NCI-H524 treated with DMSO at 0.1 percent for 48 hours (cell line): ENCODE measurements around the gene KCTD2.
"Not testable (repeated sequence)": the region's sequence is repeated elsewhere in the genome, so short reads cannot be mapped to it uniquely, and the experiment has no call there.

Experiments
- DNase-seq: peaks from one replicate; lab custom pipeline; 2025; lab: John Stamatoyannopoulos, UW

The KCTD2 gene

GRCh38 chr17:75051941-75052340 is 4.9 kb downstream of the KCTD2 start:
- DNase-seq: no peak

GRCh38 chr17:75059369-75060345 is 12.6 kb downstream of the KCTD2 start:
- DNase-seq: peak; percentile 99

- DNase-seq: peak; percentile 100
Observed at GRCh38 chr17:75060434-75061054, 13.5 kb downstream of the KCTD2 start.

GRCh38 chr17:75061055-75061438 is 14.0 kb downstream of the KCTD2 start:
- DNase-seq: no peak

GRCh38 chr17:75061618-75062017 is 14.6 kb downstream of the KCTD2 start:
- DNase-seq: peak; percentile 83

GRCh38 chr17:75063201-75063600 is 16.2 kb downstream of the KCTD2 start:
- DNase-seq: no peak

- DNase-seq: no peak
Observed at GRCh38 chr17:75063626-75064025, 16.6 kb downstream of the KCTD2 start.

- no peak for DNase-seq
Observed at GRCh38 chr17:75064040-75064439, 17.0 kb downstream of the KCTD2 start.

- no peak for DNase-seq
Observed at GRCh38 chr17:75064460-75064859, 17.4 kb downstream of the KCTD2 start.

- DNase-seq: no peak
Observed at GRCh38 chr17:75064867-75065561, 18.0 kb downstream of the KCTD2 start.

- DNase-seq: no peak
Observed at GRCh38 chr17:75065562-75066151, 18.6 kb downstream of the KCTD2 start.

GRCh38 chr17:75067856-75068255 is 20.8 kb downstream of the KCTD2 start:
- DNase-seq: no peak

GRCh38 chr17:75068750-75069149 is 21.7 kb downstream of the KCTD2 start:
- no peak for DNase-seq

GRCh38 chr17:75069783-75070182 is 22.8 kb downstream of the KCTD2 start:
- DNase-seq: no peak

GRCh38 chr17:75071478-75072271 is 24.6 kb downstream of the KCTD2 start:
- DNase-seq: not testable (repeated sequence)

GRCh38 chr17:75072909-75073308 is 25.9 kb downstream of the KCTD2 start:
- not testable (repeated sequence) for DNase-seq

GRCh38 chr17:75073618-75074047 is 26.6 kb downstream of the KCTD2 start:
- DNase-seq: no peak

- DNase-seq: no peak
Observed at GRCh38 chr17:75074532-75074931, 27.5 kb downstream of the KCTD2 start.

GRCh38 chr17:75075597-75076336 is 28.7 kb downstream of the KCTD2 start:
- no peak for DNase-seq

GRCh38 chr17:75077072-75077495 is 30.1 kb downstream of the KCTD2 start:
- DNase-seq: no peak
